Activated naive CD8-positive, alpha-beta T cell treated with anti-CD3 and anti-CD28 coated beads, Interleukin-2, amount 50 U/mL, for 24 hours (primary cell): ENCODE results near the gene KCTD19.

Experiments used
- ATAC-seq: fragments of 150-1000 bp; cut with Tn5 transposase; one replicate; pipeline ENCODE4 v1.10.0; 2021
- DNase-seq: peaks from one replicate; pipeline ENCODE4 v3.0.0; 2021
- H3K27ac Mint-ChIP-seq: one replicate; pipeline ENCODE4 v1.8.0; 2021; ENCODE audit warnings: mild to moderate bottlenecking, mixed read lengths
- H3K27me3 Mint-ChIP-seq: one replicate; pipeline ENCODE4 v1.8.0; 2021; ENCODE audit warnings: mixed read lengths
- H3K36me3 Mint-ChIP-seq: one replicate; pipeline ENCODE4 v1.8.0; 2021; ENCODE audit warnings: low read depth, mixed read lengths
- H3K4me1 Mint-ChIP-seq: one replicate; pipeline ENCODE4 v1.8.0; 2021; ENCODE audit warnings: mixed read lengths
- H3K4me3 Mint-ChIP-seq: one replicate; pipeline ENCODE4 v1.8.0; 2021; ENCODE audit warnings: mild to moderate bottlenecking, moderate library complexity, mixed read lengths
- H3K9me3 Mint-ChIP-seq: one replicate; pipeline ENCODE4 v1.8.0; 2021; ENCODE audit warnings: mixed read lengths

Gene KCTD19

GRCh38 chr16:67268136-67268579 lies 58.4 kb downstream of the KCTD19 start:
- DNase-seq = no peak
- H3K27me3 Mint-ChIP-seq = no peaks in the 10 kb centered on the region

GRCh38 chr16:67265834-67266233 lies 60.7 kb downstream of the KCTD19 start:
- DNase-seq = no peak
- ATAC-seq = no peak
- Mint-ChIP-seq H3K27me3 (no peaks in the 10 kb centered on the region), H3K36me3 (no peaks in the 10 kb centered on the region), H3K4me1 (no peaks in the 10 kb centered on the region), H3K9me3 (no peaks in the 10 kb centered on the region), H3K27ac (no peak overlapping the region), H3K4me3 (no peak overlapping the region)

More at GRCh38 chr16:67268136-67268579, 58.4 kb downstream of the KCTD19 start:
- ATAC-seq = no peak
- H3K36me3 Mint-ChIP-seq = no peaks in the 10 kb centered on the region
- H3K27ac Mint-ChIP-seq = no peak overlapping the region
- no peak overlapping the region for H3K4me3 Mint-ChIP-seq
- no peaks in the 10 kb centered on the region for H3K9me3 Mint-ChIP-seq
- H3K4me1 Mint-ChIP-seq = no peaks in the 10 kb centered on the region

GRCh38 chr16:67264866-67265265 lies 61.7 kb downstream of the KCTD19 start:
- ATAC-seq = no peak
- H3K27me3 Mint-ChIP-seq = no peaks in the 10 kb centered on the region
- H3K9me3 Mint-ChIP-seq = no peaks in the 10 kb centered on the region
- DNase-seq = no peak
- H3K4me3 Mint-ChIP-seq = no peak overlapping the region
- H3K27ac Mint-ChIP-seq = no peak overlapping the region
- no peaks in the 10 kb centered on the region for H3K4me1 Mint-ChIP-seq
- H3K36me3 Mint-ChIP-seq = no peaks in the 10 kb centered on the region

- H3K27ac Mint-ChIP-seq = no peak overlapping the region
- DNase-seq (no peak), ATAC-seq (no peak)
- no peak overlapping the region for H3K4me3 Mint-ChIP-seq
- no peaks in the 10 kb centered on the region for H3K4me1 Mint-ChIP-seq
- H3K27me3 Mint-ChIP-seq = no peaks in the 10 kb centered on the region
- no peaks in the 10 kb centered on the region for H3K9me3 Mint-ChIP-seq
- H3K36me3 Mint-ChIP-seq = no peaks in the 10 kb centered on the region
These were observed 62.3 kb downstream of the KCTD19 start for GRCh38 chr16:67264277-67264676.

GRCh38 chr16:67263201-67263600 lies 63.3 kb downstream of the KCTD19 start:
- Mint-ChIP-seq H3K4me1 (no peaks in the 10 kb centered on the region), H3K4me3 (no peak overlapping the region), H3K36me3 (no peaks in the 10 kb centered on the region), H3K27me3 (no peaks in the 10 kb centered on the region), H3K27ac (no peak overlapping the region), H3K9me3 (no peaks in the 10 kb centered on the region)
- ATAC-seq (no peak), DNase-seq (no peak)

GRCh38 chr16:67260426-67261063 lies 66.0 kb downstream of the KCTD19 start:
- H3K4me3 Mint-ChIP-seq = no peak overlapping the region
- H3K36me3 Mint-ChIP-seq = peaks cover 5% of the 10 kb centered on the region
- no peaks in the 10 kb centered on the region for H3K9me3 Mint-ChIP-seq
- DNase-seq = no peak
- H3K4me1 Mint-ChIP-seq = no peaks in the 10 kb centered on the region
- peaks cover 3% of the 10 kb centered on the region for H3K27me3 Mint-ChIP-seq
- no peak for ATAC-seq
- no peak overlapping the region for H3K27ac Mint-ChIP-seq

- H3K36me3 Mint-ChIP-seq = peaks cover 5% of the 10 kb centered on the region
- no peaks in the 10 kb centered on the region for H3K9me3 Mint-ChIP-seq
- DNase-seq = no peak
- peaks cover 3% of the 10 kb centered on the region for H3K27me3 Mint-ChIP-seq
- no peak overlapping the region for H3K4me3 Mint-ChIP-seq
- ATAC-seq = no peak
- no peaks in the 10 kb centered on the region for H3K4me1 Mint-ChIP-seq
- H3K27ac Mint-ChIP-seq = no peak overlapping the region
These were observed 66.8 kb downstream of the KCTD19 start for GRCh38 chr16:67259705-67260104.

GRCh38 chr16:67258161-67258835 lies 68.2 kb downstream of the KCTD19 start:
- no peaks in the 10 kb centered on the region for H3K4me1 Mint-ChIP-seq
- no peak for ATAC-seq
- DNase-seq = no peak
- peaks cover 5% of the 10 kb centered on the region for H3K36me3 Mint-ChIP-seq
- no peak overlapping the region for H3K27ac Mint-ChIP-seq
- H3K9me3 Mint-ChIP-seq = no peaks in the 10 kb centered on the region
- H3K27me3 Mint-ChIP-seq = peaks cover 3% of the 10 kb centered on the region
- H3K4me3 Mint-ChIP-seq = no peak overlapping the region

- no peaks in the 10 kb centered on the region for H3K9me3 Mint-ChIP-seq
- H3K4me1 Mint-ChIP-seq = no peaks in the 10 kb centered on the region
- ATAC-seq (no peak), DNase-seq (no peak)
- H3K27me3 Mint-ChIP-seq = peaks cover 3% of the 10 kb centered on the region
- no peak overlapping the region for H3K27ac Mint-ChIP-seq
- H3K36me3 Mint-ChIP-seq = peaks cover 5% of the 10 kb centered on the region
- no peak overlapping the region for H3K4me3 Mint-ChIP-seq
These were observed 68.9 kb downstream of the KCTD19 start for GRCh38 chr16:67257486-67258160.

GRCh38 chr16:67256701-67257230 lies 69.8 kb downstream of the KCTD19 start:
- Mint-ChIP-seq H3K4me3 (no peak overlapping the region), H3K36me3 (peaks cover 5% of the 10 kb centered on the region), H3K27ac (no peak overlapping the region), H3K27me3 (peaks cover 3% of the 10 kb centered on the region), H3K9me3 (no peaks in the 10 kb centered on the region), H3K4me1 (no peaks in the 10 kb centered on the region)
- ATAC-seq (no peak), DNase-seq (no peak)

GRCh38 chr16:67255553-67256221 lies 70.9 kb downstream of the KCTD19 start:
- Mint-ChIP-seq H3K36me3 (peaks cover 5% of the 10 kb centered on the region), H3K27me3 (peaks cover 3% of the 10 kb centered on the region), H3K27ac (no peak overlapping the region), H3K4me1 (no peaks in the 10 kb centered on the region), H3K9me3 (no peaks in the 10 kb centered on the region), H3K4me3 (no peak overlapping the region)
- ATAC-seq = no peak
- DNase-seq = no peak

GRCh38 chr16:67254801-67255552 lies 71.6 kb downstream of the KCTD19 start:
- no peak for DNase-seq
- peaks cover 2% of the 10 kb centered on the region for H3K4me1 Mint-ChIP-seq
- H3K9me3 Mint-ChIP-seq = no peaks in the 10 kb centered on the region
- H3K27me3 Mint-ChIP-seq = peaks cover 4% of the 10 kb centered on the region
- H3K4me3 Mint-ChIP-seq = no peak overlapping the region
- ATAC-seq = no peak
- no peak overlapping the region for H3K27ac Mint-ChIP-seq
- peaks cover 5% of the 10 kb centered on the region for H3K36me3 Mint-ChIP-seq

- no peak for ATAC-seq
- Mint-ChIP-seq H3K27ac (no peak overlapping the region), H3K4me3 (no peak overlapping the region), H3K9me3 (no peaks in the 10 kb centered on the region), H3K27me3 (peaks cover 8% of the 10 kb centered on the region), H3K4me1 (peaks cover 17% of the 10 kb centered on the region), H3K36me3 (peaks cover 5% of the 10 kb centered on the region)
- no peak for DNase-seq
These were observed 73.7 kb downstream of the KCTD19 start for GRCh38 chr16:67252609-67253497.
